CD14-positive monocyte (primary cell): ENCODE results near the gene P4HA2. TPM values are rescaled to one million over a fixed set of nuclear protein-coding genes. Genes with fewer than 3 reads are reported as not detected.

ENCODE experiments used
- DNase-seq, 3 donors: peaks; one replicate each; pipeline ENCODE4 v3.0.0-alpha.2; 2011 to 2022
- H2AFZ ChIP-seq: 2 replicates; pipeline ENCODE4 v1.6.0; 2012; ENCODE audit warnings: mild to moderate bottlenecking, low read depth, low read length, inconsistent platforms; ENCODE audit not compliant: insufficient read depth, poor library complexity, severe bottlenecking
- H3K27ac ChIP-seq, 2 donors: 1 replicate in 1 of 2; 2 replicates in 1 of 2; pipeline ENCODE4 v1.5.1; 2012 to 2013; ENCODE audit warnings: low read length in 2 of 2, control low read depth in 1 of 2, inconsistent platforms in 1 of 2, low read depth in 1 of 2, mild to moderate bottlenecking in 1 of 2
- H3K27me3 ChIP-seq, 2 donors: one replicate each; pipeline versions ENCODE4 v1.6.0 to v1.6.1; 2011 to 2013; ENCODE audit warnings: low read length in 2 of 2; ENCODE audit not compliant: control insufficient read depth in 2 of 2, insufficient read depth in 2 of 2
- H3K36me3 ChIP-seq, 2 donors: replicated peaks in 1 of 2; 1 replicate in 1 of 2; 2 replicates in 1 of 2; pipeline versions ENCODE4 v1.5.1 to v1.6.1; 2012 to 2013; ENCODE audit warnings: low read length in 2 of 2, control low read depth in 1 of 2, inconsistent platforms in 1 of 2, mild to moderate bottlenecking in 1 of 2; ENCODE audit not compliant: insufficient read depth in 2 of 2, control insufficient read depth in 1 of 2
- H3K4me1 ChIP-seq, 2 donors: 1 replicate in 1 of 2; 2 replicates in 1 of 2; pipeline versions ENCODE4 v1.5.1 to v1.6.1; 2012 to 2013; ENCODE audit warnings: low read length in 2 of 2, control low read depth in 1 of 2, inconsistent platforms in 1 of 2, mild to moderate bottlenecking in 1 of 2, moderate library complexity in 1 of 2; ENCODE audit not compliant: insufficient read depth in 2 of 2, control insufficient read depth in 1 of 2
- H3K4me2 ChIP-seq: replicated peaks from 2 replicates; pipeline ENCODE3; 2012; ENCODE audit warnings: low read length, moderate library complexity, mild to moderate bottlenecking; ENCODE audit not compliant: poor library complexity, severe bottlenecking; ENCODE audit errors: extremely low read depth
- H3K4me3 ChIP-seq, 3 experiments: fragments of 200-600 bp in 1 of 3; sonication (generic) in 1 of 3; replicated peaks in 1 of 3; 1 replicate in 2 of 3; 2 replicates in 1 of 3; pipeline ENCODE4 v1.5.1; 2011 to 2013; ENCODE audit warnings: low read length in 3 of 3, mild to moderate bottlenecking in 3 of 3, control low read depth in 2 of 3, low read depth in 2 of 3, inconsistent platforms in 1 of 3, moderate library complexity in 1 of 3
- H3K79me2 ChIP-seq: 2 replicates; pipeline ENCODE4 v1.6.0; 2012; ENCODE audit warnings: mild to moderate bottlenecking, control low read depth, inconsistent platforms, low read length, moderate library complexity; ENCODE audit not compliant: insufficient read depth
- H3K9ac ChIP-seq: 2 replicates; pipeline ENCODE4 v1.6.0; 2017; ENCODE audit warnings: low read length, mild to moderate bottlenecking; ENCODE audit not compliant: insufficient read depth, poor library complexity, severe bottlenecking
- H3K9me3 ChIP-seq, 2 donors: replicated peaks in 1 of 2; 1 replicate in 1 of 2; 2 replicates in 1 of 2; pipeline versions ENCODE4 v1.5.1 to v1.6.1; 2012 to 2013; ENCODE audit warnings: low read length in 2 of 2, control low read depth in 1 of 2; ENCODE audit not compliant: control insufficient read depth in 1 of 2, insufficient read depth in 1 of 2
- H4K20me1 ChIP-seq: 2 replicates; pipeline ENCODE4 v1.6.0; 2012; ENCODE audit warnings: mild to moderate bottlenecking, low read length, control low read depth, moderate library complexity; ENCODE audit not compliant: insufficient read depth
- H3K27ac Mint-ChIP-seq, 7 donors: one replicate each; pipeline ENCODE4 v1.8.0; 2020; ENCODE audit warnings: mild to moderate bottlenecking in 7 of 7, mixed read lengths in 7 of 7, moderate library complexity in 6 of 7, inconsistent platforms in 2 of 7
- H3K27me3 Mint-ChIP-seq, 3 donors: one replicate each; pipeline ENCODE4 v1.8.0; 2021 to 2022; ENCODE audit warnings: low read depth in 3 of 3, mild to moderate bottlenecking in 3 of 3, mixed read lengths in 3 of 3, moderate library complexity in 3 of 3, inconsistent platforms in 1 of 3
- H3K36me3 Mint-ChIP-seq, 2 donors: one replicate each; pipeline ENCODE4 v1.8.0; 2020; ENCODE audit warnings: mixed read lengths in 2 of 2, inconsistent platforms in 1 of 2, mild to moderate bottlenecking in 1 of 2
- H3K4me1 Mint-ChIP-seq: one replicate; pipeline ENCODE4 v1.8.0; 2020; ENCODE audit warnings: mild to moderate bottlenecking, mixed read lengths
- H3K4me3 Mint-ChIP-seq, 2 donors: one replicate each; pipeline ENCODE4 v1.8.0; 2020; ENCODE audit warnings: mild to moderate bottlenecking in 2 of 2, mixed read lengths in 2 of 2, moderate library complexity in 1 of 2
- H3K9me3 Mint-ChIP-seq, 7 donors: one replicate each; pipeline ENCODE4 v1.8.0; 2020 to 2022; ENCODE audit warnings: mixed read lengths in 7 of 7, mild to moderate bottlenecking in 6 of 7, moderate library complexity in 6 of 7, inconsistent platforms in 2 of 7
- WGBS: methylation state at CpG from one replicate; pipeline ENCODE4 v1.1.5; 2013; ENCODE audit warnings: missing lambda C conversion rate; ENCODE audit not compliant: insufficient coverage; 5-methylcytosine and 5-hydroxymethylcytosine counted together
- intact Hi-C, 2 donors: fragments of 100-400 bp; cut with micrococcal nuclease; formaldehyde crosslinking; loops; one replicate each; pipeline versions ENCODE4 v1.15.0 to v1.15.1; 2023
- polyA plus RNA-seq, 3 donors: library from polyadenylated mRNA; depleted of rRNA in 1 of 3; unstranded in 2 of 3; stranded (reverse) in 1 of 3; fragments of 300-500 nt in 2 of 3; fragments of >200 nt in 1 of 3; fragmentation: Illumina TruSeq in 2 of 3; gene quantifications; 1 replicate in 2 of 3; 2 replicates in 1 of 3; pipeline ENCODE4 v1.2.3, GENCODE V29; 2012 to 2021
- TF ChIP-seq, protein P1 (sequence below): fragments of 200-600 bp; IDR thresholded peaks from one replicate; pipeline ENCODE4 v1.8.0; 2022; ENCODE audit warnings: antibody characterized with exemption, mild to moderate bottlenecking

The P4HA2 gene
- polyA plus RNA-seq, 3 donors: 0.12 to 0.99 (median 0.45) TPM

DNA sequence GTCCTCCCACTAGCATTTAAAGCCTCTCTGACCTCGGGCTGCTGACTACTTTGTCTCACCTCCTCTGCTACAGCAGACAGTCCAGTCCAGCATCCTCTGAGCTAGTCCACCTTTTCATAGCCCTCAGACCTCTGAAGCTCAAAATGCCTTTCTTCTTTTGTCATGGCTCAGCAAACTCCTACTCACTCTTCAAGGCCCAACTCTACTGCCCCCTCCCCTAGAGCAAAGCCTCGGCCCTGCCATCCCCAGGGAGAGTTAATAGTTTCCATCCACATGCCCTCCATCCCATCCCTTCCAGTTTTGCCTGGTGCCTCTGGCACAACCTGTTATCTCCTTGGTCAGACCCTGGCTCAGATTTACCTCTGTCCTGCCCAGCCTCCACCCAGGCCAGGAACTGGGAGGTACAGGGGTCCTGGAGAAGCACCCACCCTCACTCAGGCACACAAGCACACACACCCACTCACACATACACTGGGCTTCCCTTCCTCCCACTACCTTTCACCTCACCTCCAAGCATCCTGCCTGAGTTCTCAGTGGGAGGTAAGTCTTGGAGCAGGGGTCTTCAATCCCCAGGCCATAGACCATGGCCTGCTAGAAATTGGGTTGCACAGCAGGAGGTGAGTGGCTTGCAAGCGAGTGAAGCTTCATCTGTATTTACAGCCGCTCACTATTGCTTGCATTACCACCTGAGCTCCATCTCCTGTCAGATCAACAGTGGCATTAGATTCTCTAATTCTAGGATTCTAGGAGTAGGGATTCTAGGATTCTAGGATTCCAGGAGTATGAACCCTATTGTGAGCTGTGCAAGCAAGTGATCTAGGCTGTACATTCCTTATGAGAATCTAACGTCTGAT, 47.9 kb upstream of the P4HA2 start:
- Mint-ChIP-seq H3K9me3 (peaks cover 0 to 5% (median 2%) of the 10 kb centered on the region in 7 donors), H3K36me3 (peaks cover 2% of the 10 kb centered on the region in 2 donors), H3K4me1 (peaks cover 33% of the 10 kb centered on the region), H3K27ac (no peak overlapping the region), H3K27me3 (peaks cover 8 to 16% (median 13%) of the 10 kb centered on the region in 3 donors), H3K4me3 (no peak overlapping the region)
- H4K20me1 ChIP-seq: no peaks in the 10 kb centered on the region
- H3K27me3 ChIP-seq: no peaks in the 10 kb centered on the region
- no peak overlapping the region for H3K9ac ChIP-seq
- H3K27ac ChIP-seq: no peak overlapping the region
- intact Hi-C loops: loop anchor here in 1 of 2 donors (10.0 kb wide), 1 partner anchor 49 kb away; no protein-coding TSS in a partner anchor
- H3K9me3 ChIP-seq: no peaks in the 10 kb centered on the region
- no peak overlapping the region for H3K4me3 ChIP-seq
- no peaks in the 10 kb centered on the region for H3K79me2 ChIP-seq
- no peaks in the 10 kb centered on the region for H3K36me3 ChIP-seq
- DNase-seq: no peak
- no peak overlapping the region for H2AFZ ChIP-seq
- H3K4me1 ChIP-seq: peaks cover 6 to 31% of the 10 kb centered on the region in 2 donors
- no peak overlapping the region for H3K4me2 ChIP-seq
- 82% methylated on average over 1 of the region's 5 CpGs for WGBS
- TF ChIP-seq, protein P1, sequence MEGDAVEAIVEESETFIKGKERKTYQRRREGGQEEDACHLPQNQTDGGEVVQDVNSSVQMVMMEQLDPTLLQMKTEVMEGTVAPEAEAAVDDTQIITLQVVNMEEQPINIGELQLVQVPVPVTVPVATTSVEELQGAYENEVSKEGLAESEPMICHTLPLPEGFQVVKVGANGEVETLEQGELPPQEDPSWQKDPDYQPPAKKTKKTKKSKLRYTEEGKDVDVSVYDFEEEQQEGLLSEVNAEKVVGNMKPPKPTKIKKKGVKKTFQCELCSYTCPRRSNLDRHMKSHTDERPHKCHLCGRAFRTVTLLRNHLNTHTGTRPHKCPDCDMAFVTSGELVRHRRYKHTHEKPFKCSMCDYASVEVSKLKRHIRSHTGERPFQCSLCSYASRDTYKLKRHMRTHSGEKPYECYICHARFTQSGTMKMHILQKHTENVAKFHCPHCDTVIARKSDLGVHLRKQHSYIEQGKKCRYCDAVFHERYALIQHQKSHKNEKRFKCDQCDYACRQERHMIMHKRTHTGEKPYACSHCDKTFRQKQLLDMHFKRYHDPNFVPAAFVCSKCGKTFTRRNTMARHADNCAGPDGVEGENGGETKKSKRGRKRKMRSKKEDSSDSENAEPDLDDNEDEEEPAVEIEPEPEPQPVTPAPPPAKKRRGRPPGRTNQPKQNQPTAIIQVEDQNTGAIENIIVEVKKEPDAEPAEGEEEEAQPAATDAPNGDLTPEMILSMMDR: no peak

DNA sequence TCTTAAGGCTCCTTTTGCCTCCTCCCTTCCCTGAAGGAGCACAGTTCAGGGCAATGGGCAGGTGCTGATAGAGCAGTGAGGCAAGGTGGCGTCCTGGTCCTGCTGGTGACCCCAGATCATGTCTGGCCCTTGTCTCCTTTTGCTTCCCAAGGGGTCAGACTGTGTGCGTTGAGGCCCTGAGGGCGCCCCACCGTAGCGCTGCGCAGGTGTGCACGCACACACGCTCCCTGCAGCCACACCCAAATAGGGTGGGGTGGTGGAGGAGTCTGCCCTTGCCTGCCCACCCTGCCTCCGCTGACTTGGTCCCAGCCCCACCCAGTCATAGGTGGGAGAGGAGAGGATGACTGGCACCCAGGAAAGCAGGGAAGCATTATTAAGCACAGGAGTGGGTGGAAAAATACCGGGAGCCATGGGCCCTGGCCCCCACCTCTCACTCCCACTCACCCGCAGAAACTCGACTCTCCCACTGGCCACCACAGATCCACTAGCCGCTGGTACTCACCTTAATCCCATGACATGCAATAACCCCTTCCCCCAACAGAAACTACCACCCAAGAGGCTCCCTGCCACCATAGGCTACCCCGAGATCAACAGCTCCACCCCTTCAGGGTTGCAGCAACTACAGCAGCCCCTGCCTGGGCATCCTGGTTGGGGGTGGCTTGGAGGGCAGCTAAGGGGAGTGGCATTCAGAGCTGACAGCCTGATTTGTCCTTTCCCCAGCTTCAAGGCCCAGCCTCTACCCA, 46.6 kb upstream of the P4HA2 start:
- Mint-ChIP-seq H3K27me3 (peaks cover 8 to 16% (median 15%) of the 10 kb centered on the region in 3 donors), H3K27ac (peak overlapping the region in 1 of 7 donors; percentile 32), H3K36me3 (peaks cover 2% of the 10 kb centered on the region in 2 donors), H3K4me1 (peaks cover 27% of the 10 kb centered on the region), H3K4me3 (no peak overlapping the region), H3K9me3 (no peaks in the 10 kb centered on the region)
- H3K36me3 ChIP-seq: no peaks in the 10 kb centered on the region
- no peaks in the 10 kb centered on the region for H3K9me3 ChIP-seq
- no peak overlapping the region for H3K4me2 ChIP-seq
- no peak overlapping the region for H3K4me3 ChIP-seq
- no peaks in the 10 kb centered on the region for H4K20me1 ChIP-seq
- no peak overlapping the region for H2AFZ ChIP-seq
- TF ChIP-seq, protein P1: no peak
- no peak for DNase-seq
- H3K27ac ChIP-seq: no peak overlapping the region
- H3K79me2 ChIP-seq: no peaks in the 10 kb centered on the region
- H3K27me3 ChIP-seq: no peaks in the 10 kb centered on the region
- intact Hi-C loops: loop anchor here (5.0 to 10.0 kb wide), 2 partner anchors 48 to 51 kb away; no protein-coding TSS in a partner anchor
- WGBS: 89% methylated on average over 5 of the region's 14 CpGs
- H3K4me1 ChIP-seq: peaks cover 6 to 25% of the 10 kb centered on the region in 2 donors
- no peak overlapping the region for H3K9ac ChIP-seq
